Suppressor macrophage treated with lipopolysaccharide for 4 hours (primary cell): ENCODE measurements around the gene MAPKAPK3.

ENCODE experiments used
- DNase-seq: peaks from one replicate; pipeline ENCODE4 v3.0.0-alpha.2; 2020

Gene MAPKAPK3

DNA sequence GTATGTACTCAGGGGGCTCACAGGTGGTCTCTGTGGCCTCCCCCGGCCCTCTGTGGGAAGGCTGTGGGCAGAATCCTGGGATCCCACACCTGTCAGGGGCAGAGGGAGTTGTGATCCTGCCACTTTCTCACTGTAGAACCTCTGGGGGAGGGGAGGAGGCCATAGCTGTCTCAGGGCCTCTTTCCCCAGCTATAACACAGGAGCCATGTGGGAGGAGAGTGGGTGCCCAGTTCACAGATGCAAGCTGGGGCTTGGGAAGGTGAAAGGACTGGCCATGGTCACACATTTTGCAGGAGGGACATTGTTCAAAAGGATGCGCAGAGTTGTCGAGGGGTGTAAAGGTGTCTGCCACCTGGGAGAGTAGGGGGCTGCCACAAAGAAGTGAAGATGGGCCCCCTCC lies 11.7 kb downstream of the MAPKAPK3 start:
- no peak for DNase-seq

DNA sequence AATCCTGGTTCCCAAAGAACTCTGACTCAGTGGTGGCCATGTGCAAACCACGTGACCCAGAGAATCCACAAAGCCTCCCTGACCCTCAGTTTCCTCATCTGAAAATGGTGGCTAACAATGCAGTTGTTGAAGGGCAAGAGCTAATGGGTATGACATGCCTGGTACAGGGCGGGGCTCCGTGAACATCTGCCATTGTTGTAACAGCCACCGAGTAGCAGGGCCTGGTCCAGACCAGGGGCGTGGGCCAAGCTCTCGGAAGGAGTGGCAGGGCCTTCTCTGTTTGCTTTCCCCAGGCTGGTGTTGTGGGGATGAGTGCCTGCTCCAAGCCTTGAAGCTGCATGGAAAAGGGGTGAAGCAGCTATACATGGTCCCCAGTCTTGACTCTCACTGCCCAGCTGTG lies 13.4 kb downstream of the MAPKAPK3 start:
- no peak for DNase-seq

DNA sequence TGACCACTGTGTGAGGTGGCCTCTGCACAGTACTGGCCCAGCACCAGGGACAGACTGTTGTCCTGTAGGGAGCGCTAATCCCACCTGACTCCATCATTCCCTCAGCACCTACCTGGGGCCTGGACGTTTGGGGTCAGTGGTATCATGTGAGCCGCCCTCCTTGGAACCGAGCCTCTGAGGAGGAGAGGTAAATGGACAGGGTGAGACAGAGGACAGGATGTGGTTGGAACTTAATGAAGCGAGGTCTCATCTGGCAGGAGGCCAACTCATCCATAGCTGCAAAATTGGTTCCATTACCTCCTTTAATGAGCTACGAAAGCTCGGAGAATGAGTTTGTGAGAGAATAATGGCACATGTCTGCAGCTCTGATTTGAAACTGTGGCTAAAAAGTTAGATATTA lies 13.9 kb downstream of the MAPKAPK3 start:
- no peak for DNase-seq

DNA sequence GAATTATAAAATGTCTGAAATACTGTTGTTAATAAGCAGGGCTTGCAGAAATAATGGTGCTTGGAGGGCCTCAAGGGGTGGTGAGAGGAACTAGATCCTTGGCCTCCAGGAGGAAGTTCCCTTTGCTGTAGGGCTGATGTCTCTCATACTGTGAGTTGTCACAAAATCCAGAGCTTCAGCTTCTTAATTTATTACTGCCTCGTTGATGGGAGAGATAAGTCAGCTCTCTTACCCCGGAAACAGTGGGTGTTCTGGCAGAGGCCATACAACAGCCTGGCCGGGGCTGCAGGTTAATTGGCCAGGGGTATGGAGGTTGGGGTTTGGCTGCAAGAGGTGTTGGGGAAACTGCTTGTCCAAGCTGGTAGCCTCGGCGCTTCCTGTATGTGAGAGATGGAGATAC lies 15.5 kb downstream of the MAPKAPK3 start:
- peak; percentile 75 for DNase-seq

DNA sequence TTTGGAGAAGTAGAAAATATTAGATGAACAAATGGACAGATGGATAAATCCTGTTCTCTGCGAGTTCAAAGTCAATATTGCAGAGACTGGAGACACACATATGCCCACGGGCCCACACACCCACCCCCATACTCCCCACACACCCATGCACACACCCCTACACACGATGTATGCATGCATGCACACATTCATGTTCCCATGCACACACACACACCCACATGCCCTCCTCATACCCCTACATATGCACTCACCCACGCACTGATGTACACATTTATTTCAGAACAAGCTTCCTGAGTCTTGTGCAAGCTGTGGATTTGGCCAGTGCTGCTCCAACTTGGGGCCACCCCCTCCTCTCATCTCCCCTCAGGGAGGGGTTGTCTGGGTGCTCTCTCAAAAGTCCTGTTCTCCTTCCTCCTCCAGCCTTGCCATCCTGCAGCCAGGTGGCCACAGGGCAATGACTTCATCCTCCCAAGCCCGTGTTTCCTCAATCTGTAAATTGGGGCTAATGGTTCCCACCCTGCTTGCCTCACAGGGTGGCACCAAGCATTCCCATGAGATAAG lies 16.4 kb downstream of the MAPKAPK3 start:
- no peak for DNase-seq

DNA sequence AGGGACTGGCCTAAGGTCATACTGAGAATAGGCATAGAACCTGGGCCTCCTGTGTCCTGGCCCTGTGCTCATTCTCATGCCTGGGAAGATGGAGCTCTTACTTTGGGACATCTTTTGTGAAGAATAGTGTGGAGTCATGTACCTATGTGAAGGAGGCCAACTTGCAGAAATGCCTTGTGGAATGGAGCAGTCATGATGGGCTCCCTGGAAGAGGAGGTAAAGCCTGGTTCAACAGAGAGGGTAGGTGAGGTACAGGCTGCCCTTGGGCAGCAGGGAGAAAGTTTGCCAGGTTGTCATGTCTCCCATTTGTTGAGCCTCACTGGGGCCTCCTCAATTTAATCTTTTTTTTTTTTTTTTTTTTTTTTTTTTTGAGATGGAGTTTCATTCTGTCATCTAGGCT lies 18.1 kb downstream of the MAPKAPK3 start:
- DNase-seq: no peak

DNA sequence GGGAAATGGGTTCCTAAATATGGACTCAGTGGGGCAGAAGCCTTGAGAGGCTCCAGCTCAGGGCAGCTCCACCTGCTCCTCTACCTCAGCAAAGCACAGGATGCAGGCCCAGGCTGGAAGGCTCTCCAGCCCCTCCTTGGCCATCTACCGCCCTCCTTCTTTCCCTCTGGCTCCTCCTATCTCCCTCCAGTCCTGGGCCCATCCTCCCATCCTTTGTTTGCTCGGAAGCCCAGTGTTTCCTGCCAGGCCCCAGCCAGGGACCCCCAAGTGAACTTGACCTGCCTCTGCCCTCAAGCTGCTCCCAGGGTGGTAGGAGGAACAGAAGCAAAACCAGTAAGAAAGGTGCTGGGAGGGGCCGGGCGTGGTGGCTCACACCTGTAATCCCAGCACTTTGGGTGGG lies 20.1 kb downstream of the MAPKAPK3 start:
- DNase-seq: no peak

DNA sequence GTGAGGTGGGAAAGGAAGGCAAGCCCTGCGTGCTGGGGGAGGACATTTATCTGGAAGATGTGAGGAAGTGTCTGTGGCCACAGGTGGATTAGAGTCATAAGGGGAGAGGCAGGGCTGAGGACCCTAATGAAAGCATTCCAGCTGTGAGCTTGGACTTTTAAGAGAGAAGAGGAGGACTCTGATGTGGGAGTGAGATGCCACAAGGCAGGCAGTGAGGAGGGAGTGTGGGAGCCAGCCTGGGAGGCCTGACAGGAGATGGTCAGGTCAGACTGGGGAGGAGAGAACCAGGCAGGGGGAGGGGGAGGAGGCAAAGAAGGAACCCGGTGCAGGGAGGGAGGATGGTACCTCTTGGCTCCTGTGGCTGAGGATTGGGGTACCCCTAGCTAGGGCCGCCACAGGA lies 21.0 kb downstream of the MAPKAPK3 start:
- DNase-seq: no peak

DNA sequence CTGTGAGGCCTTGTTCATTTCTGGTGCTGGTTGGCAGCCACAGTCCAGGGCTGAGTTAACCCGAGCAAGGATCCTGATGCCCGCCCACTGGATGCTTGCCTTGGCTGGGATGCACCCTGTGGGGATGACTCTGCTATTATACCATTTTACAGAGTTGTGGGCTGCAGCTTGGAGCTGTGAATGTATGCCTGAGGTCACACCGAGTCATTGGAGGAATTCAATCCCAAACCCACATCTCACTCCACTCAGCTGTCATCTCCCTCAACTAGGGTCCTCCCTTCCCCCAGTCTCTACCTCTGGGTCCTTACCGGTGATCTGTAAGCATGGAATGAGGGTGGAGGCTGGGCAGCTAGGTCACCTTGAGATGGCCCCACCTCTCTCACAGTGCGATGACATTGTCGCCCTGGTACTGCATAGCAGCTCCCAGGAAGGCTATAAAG lies 22.1 kb downstream of the MAPKAPK3 start:
- peak; percentile 41 for DNase-seq

DNA sequence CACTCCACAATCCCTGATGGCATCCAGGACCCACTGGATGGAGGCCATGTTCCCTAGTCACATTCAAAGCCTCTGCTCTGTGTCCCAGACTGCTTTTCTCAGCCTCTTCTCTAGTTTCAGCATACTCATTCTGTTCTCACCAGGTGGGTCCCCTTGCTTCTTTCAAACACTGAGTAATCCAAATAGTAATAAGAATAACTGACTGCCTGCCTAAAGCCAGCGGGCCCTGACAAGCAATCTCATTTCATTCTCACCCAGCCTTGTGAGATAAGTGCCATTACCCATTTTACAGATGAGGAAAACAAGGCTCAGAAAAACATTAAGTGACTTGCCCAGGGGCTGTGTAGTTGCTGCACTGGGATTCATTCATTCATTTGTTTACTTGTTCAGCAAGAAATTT lies 25.4 kb downstream of the MAPKAPK3 start:
- no peak for DNase-seq

DNA sequence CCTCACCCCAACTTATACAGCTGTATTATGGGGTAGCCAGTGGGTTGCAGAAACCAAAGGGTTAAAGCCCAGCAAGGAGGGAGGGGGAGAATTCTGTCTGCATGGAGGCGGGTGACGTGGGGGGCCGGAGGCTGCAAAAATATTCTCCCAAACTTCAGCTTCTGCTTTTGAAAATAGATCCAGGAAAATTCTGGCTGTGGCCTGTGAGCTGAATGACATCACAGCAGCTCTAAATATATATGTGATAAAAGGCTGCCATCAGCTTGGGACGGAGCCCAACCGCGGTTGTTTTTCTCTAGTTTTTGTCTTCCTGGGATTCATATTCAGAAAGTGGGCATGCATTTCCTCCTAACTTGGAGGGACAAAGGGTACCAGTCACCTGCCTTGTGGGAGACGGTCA lies 27.6 kb downstream of the MAPKAPK3 start:
- DNase-seq: no peak

DNA sequence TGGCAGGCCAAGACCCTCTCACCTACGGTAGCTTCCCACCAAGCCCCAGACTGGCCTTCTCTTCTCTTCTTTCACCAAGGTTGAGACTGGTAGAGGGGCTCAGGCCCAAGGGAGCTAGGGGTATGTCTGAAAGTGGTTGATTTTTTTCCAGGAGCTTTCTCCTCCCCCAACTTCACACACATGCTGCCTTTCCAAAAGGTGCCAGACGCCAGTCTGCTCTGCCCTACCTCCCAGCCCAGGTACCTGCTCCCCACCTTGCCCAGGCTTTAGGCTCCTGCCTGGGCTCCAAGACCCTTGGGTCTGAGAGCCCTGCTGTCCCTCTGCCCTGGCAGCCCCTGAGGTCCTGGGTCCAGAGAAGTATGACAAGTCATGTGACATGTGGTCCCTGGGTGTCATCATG lies 28.4 kb downstream of the MAPKAPK3 start:
- DNase-seq: no peak

DNA sequence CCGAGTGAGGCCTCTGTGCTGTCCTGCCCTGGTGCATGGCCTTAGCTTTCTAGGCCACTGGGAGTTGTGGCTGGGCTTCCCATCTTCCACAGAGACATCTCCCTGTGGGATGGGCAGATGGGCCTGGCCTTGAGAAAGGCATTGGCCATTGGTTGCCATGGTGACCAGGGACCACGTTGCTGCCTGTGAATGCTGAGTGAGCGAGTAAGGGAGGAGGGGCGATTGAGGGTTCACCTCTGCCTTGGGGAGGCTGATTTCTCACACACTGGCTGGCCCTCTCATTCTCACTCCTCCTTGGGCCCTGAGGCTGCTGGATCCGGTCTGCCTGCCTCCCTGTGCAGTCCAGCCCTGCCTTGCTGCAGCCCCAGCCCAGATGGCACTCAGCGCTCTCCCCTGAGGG lies 31.4 kb downstream of the MAPKAPK3 start:
- DNase-seq: no peak

DNA sequence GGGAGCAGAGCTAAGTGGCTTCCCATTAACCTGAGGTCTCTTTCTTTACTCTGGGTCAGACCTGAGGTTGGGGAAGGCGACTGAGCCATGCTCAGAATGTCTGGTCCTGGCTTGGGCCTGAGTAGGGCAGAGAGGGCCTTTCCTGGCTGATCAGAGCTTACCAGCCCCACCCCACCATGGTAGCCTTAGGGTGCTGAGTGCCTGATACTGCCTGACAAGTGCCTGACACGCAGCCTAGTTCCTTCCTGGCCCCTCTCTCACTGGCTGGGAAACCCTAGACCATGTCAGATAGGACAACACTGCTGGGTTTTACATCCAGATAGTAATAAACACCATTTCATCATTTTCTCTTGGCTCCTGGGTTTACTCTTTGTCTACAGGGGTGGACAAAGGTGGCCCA lies 32.0 kb downstream of the MAPKAPK3 start:
- DNase-seq: no peak

DNA sequence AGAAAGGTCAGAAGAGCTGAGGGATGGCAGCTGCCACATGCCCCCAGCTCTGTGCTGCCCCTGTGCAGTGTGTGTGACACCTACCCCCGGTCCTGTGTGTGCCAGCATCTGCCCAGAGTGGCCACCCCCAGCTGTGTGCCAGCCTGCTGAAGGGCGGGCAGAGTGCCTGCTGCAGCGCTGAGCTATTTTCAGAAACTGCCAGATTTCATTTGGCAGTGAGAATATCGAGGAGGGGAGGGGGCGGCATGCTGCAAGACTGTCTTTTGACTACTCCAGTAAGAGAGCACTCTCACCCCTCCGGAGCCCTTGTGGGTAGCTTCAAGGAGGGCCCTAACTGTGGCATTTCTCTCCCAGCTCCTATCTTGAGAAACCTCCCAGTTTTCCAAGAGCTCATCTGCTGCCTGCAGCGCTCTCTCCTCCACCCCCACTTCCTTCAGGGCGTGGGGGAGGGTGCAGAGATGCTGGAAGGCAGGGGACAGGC lies 32.5 kb downstream of the MAPKAPK3 start:
- no peak for DNase-seq

DNA sequence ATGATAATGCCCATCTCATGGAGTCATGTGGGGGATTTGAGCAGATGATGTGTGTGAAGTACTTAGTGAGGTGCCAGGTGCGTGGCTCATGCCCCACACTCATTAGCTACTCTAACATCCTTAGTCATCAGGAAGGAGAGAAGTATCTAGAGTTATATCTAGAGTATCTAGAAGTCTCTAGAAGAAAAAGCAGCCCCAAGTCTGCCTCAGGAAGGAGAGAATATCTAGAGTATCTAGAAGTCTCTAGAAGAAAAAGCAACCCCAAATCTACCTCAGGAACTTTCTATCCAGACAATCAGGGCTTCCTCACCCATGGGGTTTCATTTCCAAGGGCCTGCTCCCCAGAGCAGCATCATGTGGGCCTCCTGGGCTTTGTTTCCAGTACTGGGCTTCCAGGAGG lies 33.1 kb downstream of the MAPKAPK3 start:
- DNase-seq: no peak

DNA sequence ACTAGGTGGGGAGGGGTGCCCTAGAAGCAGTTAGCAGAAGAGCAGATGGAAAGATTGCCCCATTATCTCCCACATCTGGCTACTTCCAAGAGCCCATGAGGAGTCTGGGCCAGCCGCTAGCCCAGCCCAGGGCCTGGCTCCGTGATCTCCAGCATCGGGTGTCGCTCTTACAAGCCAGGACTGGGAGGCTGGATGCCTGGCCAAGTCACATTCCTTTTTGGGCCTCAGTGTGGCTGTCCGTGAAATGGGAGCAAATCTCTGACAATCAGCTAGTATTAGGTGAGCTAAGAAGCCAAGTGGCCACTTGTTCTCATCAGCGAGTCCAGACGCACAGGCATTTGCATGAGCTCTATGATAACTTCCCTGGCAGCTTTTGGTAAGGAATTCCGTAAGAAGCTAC lies 34.5 kb downstream of the MAPKAPK3 start:
- no peak for DNase-seq

DNA sequence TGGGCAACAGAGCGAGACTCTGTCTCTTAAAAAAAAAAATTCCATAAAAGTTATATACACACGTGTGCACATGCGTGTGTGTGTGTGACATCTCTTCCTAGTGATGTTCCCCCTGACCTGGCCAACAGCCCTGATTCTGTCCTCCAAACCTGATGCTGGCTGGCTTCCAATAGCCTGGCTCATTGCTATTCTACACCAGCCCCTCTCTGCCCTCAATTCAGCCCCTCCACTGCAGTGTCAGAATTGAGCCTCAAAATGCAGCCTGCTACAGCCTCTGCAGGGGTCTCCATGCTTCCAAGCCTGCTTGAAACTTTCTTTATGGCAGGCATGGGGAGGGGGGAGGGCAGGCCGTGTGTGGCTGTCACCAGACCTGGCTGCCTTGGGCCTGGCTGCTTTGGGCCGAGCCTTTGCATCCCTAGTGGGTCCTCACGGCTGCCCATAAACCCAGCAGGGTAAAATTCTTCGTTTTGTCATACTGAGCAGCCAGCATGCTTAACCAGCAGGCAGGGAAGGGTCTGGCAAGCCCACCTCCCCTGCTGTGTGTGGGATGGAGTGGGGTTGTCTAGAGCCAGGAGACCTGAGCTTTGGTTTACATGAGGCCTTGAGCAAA lies 35.1 kb downstream of the MAPKAPK3 start:
- no peak for DNase-seq

DNA sequence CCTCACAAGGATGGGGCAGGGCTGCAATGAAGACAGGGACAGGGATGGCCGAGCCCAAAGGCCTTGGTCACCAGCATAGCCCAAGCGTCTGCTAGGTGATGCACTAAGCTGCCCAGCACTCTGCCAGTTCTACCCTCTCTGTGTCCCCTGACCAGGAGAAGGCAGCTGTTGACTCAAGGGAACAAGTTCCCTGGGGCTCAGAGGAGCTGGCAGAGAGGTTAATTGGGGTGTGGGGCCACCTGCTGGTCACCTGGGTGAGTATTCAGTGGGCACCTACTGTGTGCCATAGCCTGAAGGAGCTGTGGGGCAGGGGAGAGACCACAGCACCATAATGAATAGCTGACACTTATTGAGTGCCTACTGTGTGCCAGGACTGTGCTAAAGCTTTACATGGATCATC lies 35.8 kb downstream of the MAPKAPK3 start:
- no peak for DNase-seq

DNA sequence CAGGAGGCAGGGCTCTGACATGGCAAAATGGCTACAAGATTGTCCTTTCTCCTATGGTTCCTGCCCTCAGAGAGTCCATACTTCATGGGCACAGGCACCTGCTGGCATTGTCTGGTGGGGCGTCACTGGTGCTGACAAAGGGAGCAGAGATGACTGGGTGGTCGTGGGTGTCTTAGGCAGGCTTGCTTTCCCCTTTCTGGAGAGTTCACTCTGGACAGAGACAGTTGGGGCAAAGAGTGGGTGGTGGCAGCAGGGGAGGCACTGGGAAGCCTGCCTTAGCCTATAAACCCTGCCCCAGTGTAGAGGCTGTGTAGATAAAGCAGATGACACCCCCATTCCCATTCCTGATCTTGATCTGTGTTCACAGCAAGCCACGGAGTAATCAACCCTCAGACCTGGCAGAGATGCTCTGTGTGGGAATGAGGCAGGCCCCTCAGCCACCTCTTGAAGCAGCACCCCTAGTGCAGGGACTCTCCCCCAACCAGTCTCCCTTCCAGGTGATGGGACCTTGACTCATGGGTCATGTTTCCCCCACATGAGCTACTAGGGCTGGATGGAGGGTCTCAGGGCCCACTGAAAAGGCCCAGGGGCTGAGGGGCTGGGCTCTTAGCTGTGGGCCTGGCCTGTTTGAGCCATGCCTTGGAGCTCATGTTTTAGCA lies 37.1 kb downstream of the MAPKAPK3 start:
- no peak for DNase-seq

DNA sequence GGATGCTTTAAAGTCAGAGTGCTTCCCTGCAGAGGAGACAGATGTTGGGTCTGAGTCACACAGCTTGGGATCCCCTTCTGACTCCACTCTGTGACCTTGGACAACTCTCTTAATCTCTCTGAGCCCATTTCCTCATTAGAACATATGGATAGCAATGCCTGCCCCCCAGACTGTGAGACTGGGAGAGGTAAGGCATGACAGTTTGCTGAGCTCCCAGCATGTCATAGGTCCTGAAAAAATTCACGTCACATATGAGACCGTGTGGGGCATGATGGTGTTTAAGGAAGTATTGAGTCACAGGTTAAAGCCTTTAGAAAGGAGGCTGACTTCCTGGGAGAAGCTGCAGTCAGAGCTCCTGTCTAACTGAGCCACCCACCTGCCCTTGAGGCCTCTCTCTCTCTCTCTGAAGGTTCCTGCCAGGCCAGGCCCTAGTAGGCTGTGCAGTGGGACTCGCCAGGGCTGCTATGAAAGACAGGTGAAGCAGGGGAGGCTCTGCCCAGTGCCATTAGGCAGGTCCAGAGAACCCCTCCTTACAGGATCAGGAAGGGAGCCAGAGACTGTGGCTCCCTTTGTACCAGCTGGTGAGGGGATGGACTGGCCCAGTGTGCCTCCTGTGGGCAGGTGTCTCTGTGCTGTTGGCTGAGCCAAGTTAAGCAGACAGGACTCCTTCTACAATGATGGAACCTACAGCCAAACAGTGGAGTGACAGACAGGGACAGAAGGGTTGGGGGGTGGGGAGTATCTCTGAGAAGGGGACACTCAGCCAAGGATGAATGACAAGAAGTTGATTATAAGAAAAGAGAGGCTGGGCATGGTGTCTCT lies 38.3 kb downstream of the MAPKAPK3 start:
- DNase-seq: peak; percentile 52

DNA sequence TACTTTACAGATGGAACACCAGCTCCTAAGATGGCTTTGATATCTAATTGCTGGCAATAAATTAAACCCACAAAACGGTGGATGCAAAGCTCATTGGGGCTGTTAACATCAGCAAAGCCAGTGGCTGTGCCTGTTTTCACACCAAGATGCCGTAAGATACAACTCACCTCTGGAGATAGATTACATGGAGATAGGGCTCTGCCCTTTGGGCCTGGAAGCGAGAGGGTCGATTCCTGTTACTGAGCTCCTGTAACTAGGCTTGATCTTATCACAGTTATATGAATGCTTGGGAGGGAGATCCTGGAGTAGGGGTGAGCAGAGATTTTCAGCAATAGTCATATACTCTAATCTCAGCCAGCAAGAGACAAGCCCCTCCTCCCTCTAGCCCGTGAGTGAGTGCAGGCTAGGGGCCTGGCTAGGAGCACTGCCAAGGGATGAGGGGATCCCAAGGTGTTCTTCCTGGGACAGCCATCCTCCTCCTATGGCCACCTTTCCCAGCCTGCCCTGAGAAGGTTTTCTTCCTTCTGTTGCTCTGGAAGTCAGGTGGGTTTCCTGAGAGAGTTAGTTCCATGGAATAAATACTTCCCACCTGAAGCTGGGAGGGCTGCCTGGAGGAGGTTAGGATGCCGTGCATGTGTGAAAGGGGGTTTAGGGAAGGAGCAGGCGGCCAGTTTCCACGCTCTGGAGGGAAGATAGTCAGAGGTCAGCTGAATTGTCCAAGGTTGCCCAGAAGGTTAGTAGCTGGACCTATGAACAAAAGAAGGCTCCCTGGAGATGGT lies 39.7 kb downstream of the MAPKAPK3 start:
- DNase-seq: no peak

DNA sequence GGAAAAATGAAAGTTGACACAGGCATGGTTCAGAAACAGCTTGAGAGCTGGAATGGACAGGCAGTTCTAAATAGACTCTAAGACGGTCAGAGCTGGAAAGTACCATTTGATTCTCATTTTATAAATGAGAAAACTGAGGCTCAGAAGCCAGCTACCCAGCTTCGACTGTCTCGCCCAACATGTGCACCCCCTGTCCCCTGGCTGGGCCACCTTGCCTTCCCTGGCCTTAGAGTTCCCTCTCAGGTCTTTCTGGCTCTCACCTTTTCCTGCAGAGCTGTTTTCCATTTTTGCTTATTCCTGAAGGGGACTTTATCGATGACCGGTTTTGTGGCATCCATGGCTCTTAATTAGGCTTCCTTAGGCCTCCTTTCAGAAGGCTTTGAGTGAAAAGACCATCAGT lies 40.5 kb downstream of the MAPKAPK3 start:
- no peak for DNase-seq
